ENCODE data around the gene RAVER1. TPM values are rescaled to one million over a fixed set of nuclear protein-coding genes. Genes with fewer than 3 reads are reported as not detected.

Gene RAVER1
- total and polyA plus RNA-seq, 2 of the 13 experiments (the other 11 are each of a cell fraction or from before 2014, with no cell fraction given), result 3.6 to 7.9 TPM

DNA sequence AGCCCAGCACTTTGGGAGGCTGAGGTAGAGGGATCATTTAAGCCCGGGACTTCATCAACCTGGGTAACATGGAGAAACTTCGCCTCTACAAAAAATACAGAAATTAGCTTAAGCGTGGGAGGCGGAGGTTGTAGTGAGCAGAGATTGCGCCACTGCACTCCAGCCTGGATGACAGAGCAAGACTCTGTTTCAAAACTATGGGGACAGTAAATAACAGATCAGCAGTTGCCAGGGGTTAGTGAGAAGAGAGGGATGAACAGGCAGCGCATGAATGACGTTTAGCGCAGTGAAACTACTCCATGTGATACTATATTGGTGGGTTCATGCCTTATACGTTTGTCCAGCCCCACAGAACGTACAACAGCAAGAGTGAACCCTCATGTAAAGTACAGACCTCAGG lies 13.2 kb upstream of the RAVER1 start:
- ChIA-PET CTCF (ENCODE audit: low intra/inter-chr PET ratio, low total read pairs) (no interaction called here), POLR2A (interaction anchor here (1.0 to 6.5 kb wide), 4 partner anchors 12 to 76 kb away, joined by 3 to 38 read pairs (median 4); partner anchors contain the start of genes ICAM1, ICAM4, RAVER1 and TYK2)
- peak overlapping the region; percentile 70 for H3K4me2 ChIP-seq (ENCODE audit: low read depth, low read length)
- peak overlapping the region in 1 of 3 experiments; percentile 31; a peak in 1 of 6 replicates for H3K4me3 ChIP-seq (replicated peaks in 1 of 3; ENCODE audit: insufficient read depth in 1 of 3, low read depth in 2 of 3, low read length in 3 of 3)
- peaks cover 0 to 3% of the 10 kb centered on the region in 2 experiments; a peak in 2 of 5 replicates for H3K36me3 ChIP-seq (replicated peaks in 1 of 2; ENCODE audit: control insufficient read depth in 1 of 2, insufficient read depth in 2 of 2, low read length in 2 of 2)
- H2AFZ ChIP-seq (ENCODE audit: low read length), result no peak overlapping the region
- peak; percentile 63 for FAIRE-seq
- 0 out of 2 replicates have a peak overlapping the region, but pooled peaks have one; percentile 0 for H3K9ac ChIP-seq (ENCODE audit: insufficient read depth, low read depth, low read length)
- intact Hi-C loops (cut with micrococcal nuclease; ENCODE audit: unreplicated experiment) (no loop called here), in situ Hi-C loops (cut with HindIII; ENCODE audit: extremely low pct_ligation_motif_present, low pct_unique_long_range_greater_than_20kb) (no loop called here)
- H3K79me2 ChIP-seq (ENCODE audit: insufficient read depth, low read length), result no peaks in the 10 kb centered on the region
- BruUV-seq (replicated peaks), result no TSS peak
- H3K9me3 ChIP-seq (ENCODE audit: low read length), result no peaks in the 10 kb centered on the region
- ATAC-seq, result peak; percentile 90
- DNase-seq (ENCODE audit: low spot score), result peak; percentile 74
- H4K20me1 ChIP-seq (ENCODE audit: insufficient read depth, low read length), result no peaks in the 10 kb centered on the region
- H3K27me3 ChIP-seq (ENCODE audit: control insufficient read depth in 1 of 2, insufficient read depth in 2 of 2, low read length in 2 of 2), result no peaks in the 10 kb centered on the region
- H3K27ac ChIP-seq (ENCODE audit: extremely low read length, insufficient read depth, low read length), result peak overlapping the region; percentile 41
- H3K4me1 ChIP-seq (ENCODE audit: insufficient read depth, low read length), result peaks cover 18% of the 10 kb centered on the region
- WGBS (ENCODE audit: low lambda C conversion rate), result 1% methylated on average over 9 of the region's 10 CpGs
- no peak for TF ChIP-seq HNRNPH1 (optimal IDR thresholded peaks at IDR 0.05; ENCODE audit: low read depth, low read length)
- TF ChIP-seq BRD4 (CRISPR knock-in tag; IDR thresholded peaks at IDR 0.05), result no peak
- TF ChIP-seq, protein P1, sequence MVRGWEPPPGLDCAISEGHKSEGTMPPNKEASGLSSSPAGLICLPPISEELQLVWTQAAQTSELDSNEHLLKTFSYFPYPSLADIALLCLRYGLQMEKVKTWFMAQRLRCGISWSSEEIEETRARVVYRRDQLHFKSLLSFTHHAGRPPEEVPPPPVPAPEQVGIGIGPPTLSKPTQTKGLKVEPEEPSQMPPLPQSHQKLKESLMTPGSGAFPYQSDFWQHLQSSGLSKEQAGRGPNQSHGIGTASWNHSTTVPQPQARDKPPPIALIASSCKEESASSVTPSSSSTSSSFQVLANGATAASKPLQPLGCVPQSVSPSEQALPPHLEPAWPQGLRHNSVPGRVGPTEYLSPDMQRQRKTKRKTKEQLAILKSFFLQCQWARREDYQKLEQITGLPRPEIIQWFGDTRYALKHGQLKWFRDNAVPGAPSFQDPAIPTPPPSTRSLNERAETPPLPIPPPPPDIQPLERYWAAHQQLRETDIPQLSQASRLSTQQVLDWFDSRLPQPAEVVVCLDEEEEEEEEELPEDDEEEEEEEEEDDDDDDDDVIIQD (CRISPR knock-in tag; IDR thresholded peaks at IDR 0.05; ENCODE audit: low read depth), result no peak
- TF ChIP-seq SRSF9 (IDR thresholded peaks at IDR 0.05; ENCODE audit: borderline replicate concordance, insufficient read depth, low read depth, low read length, poor library complexity, severe bottlenecking), result no peak
- TF ChIP-seq ZBTB7B (CRISPR knock-in tag; IDR thresholded peaks at IDR 0.05), result no peak
- TF ChIP-seq, protein P2, sequence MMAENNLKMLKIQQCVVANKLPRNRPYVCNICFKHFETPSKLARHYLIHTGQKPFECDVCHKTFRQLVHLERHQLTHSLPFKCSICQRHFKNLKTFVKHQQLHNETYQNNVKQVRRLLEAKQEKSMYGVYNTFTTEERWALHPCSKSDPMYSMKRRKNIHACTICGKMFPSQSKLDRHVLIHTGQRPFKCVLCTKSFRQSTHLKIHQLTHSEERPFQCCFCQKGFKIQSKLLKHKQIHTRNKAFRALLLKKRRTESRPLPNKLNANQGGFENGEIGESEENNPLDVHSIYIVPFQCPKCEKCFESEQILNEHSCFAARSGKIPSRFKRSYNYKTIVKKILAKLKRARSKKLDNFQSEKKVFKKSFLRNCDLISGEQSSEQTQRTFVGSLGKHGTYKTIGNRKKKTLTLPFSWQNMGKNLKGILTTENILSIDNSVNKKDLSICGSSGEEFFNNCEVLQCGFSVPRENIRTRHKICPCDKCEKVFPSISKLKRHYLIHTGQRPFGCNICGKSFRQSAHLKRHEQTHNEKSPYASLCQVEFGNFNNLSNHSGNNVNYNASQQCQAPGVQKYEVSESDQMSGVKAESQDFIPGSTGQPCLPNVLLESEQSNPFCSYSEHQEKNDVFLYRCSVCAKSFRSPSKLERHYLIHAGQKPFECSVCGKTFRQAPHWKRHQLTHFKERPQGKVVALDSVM (CRISPR knock-in tag; IDR thresholded peaks at IDR 0.05), result no peak
- TF ChIP-seq, protein P3, sequence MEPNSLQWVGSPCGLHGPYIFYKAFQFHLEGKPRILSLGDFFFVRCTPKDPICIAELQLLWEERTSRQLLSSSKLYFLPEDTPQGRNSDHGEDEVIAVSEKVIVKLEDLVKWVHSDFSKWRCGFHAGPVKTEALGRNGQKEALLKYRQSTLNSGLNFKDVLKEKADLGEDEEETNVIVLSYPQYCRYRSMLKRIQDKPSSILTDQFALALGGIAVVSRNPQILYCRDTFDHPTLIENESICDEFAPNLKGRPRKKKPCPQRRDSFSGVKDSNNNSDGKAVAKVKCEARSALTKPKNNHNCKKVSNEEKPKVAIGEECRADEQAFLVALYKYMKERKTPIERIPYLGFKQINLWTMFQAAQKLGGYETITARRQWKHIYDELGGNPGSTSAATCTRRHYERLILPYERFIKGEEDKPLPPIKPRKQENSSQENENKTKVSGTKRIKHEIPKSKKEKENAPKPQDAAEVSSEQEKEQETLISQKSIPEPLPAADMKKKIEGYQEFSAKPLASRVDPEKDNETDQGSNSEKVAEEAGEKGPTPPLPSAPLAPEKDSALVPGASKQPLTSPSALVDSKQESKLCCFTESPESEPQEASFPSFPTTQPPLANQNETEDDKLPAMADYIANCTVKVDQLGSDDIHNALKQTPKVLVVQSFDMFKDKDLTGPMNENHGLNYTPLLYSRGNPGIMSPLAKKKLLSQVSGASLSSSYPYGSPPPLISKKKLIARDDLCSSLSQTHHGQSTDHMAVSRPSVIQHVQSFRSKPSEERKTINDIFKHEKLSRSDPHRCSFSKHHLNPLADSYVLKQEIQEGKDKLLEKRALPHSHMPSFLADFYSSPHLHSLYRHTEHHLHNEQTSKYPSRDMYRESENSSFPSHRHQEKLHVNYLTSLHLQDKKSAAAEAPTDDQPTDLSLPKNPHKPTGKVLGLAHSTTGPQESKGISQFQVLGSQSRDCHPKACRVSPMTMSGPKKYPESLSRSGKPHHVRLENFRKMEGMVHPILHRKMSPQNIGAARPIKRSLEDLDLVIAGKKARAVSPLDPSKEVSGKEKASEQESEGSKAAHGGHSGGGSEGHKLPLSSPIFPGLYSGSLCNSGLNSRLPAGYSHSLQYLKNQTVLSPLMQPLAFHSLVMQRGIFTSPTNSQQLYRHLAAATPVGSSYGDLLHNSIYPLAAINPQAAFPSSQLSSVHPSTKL (CRISPR knock-in tag; IDR thresholded peaks at IDR 0.05), result peak; percentile 55
- TF ChIP-seq, protein P4, sequence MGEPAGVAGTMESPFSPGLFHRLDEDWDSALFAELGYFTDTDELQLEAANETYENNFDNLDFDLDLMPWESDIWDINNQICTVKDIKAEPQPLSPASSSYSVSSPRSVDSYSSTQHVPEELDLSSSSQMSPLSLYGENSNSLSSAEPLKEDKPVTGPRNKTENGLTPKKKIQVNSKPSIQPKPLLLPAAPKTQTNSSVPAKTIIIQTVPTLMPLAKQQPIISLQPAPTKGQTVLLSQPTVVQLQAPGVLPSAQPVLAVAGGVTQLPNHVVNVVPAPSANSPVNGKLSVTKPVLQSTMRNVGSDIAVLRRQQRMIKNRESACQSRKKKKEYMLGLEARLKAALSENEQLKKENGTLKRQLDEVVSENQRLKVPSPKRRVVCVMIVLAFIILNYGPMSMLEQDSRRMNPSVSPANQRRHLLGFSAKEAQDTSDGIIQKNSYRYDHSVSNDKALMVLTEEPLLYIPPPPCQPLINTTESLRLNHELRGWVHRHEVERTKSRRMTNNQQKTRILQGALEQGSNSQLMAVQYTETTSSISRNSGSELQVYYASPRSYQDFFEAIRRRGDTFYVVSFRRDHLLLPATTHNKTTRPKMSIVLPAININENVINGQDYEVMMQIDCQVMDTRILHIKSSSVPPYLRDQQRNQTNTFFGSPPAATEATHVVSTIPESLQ (CRISPR knock-in tag; conservative IDR thresholded peaks at IDR 0.05), result no peak
- TF ChIP-seq SOX6 (IDR thresholded peaks at IDR 0.05), result no peak
- 0 out of 2 replicates have a peak, but pooled peaks have one; percentile 25 for TF ChIP-seq SOX6 (CRISPR knock-in tag; IDR thresholded peaks at IDR 0.05)
- peak; percentile 17; the same call in 1 of the 2 replicates for TF ChIP-seq CREB1 (IDR thresholded peaks at IDR 0.05)
- TF ChIP-seq CREB1 (CRISPR knock-in tag; IDR thresholded peaks at IDR 0.05), result no peak
- TF ChIP-seq ZNF678 (CRISPR knock-in tag; IDR thresholded peaks at IDR 0.05), result no peak
- TF ChIP-seq FIP1L1 (IDR thresholded peaks at IDR 0.05; ENCODE audit: borderline replicate concordance, insufficient read depth, low read depth, low read length), result no peak
- TF ChIP-seq HOXD1 (CRISPR knock-in tag; IDR thresholded peaks at IDR 0.05), result no peak
- TF ChIP-seq NR2F6 (IDR thresholded peaks at IDR 0.05), result no peak
- peak; percentile 35; the same call in 1 of the 2 replicates for TF ChIP-seq NR2F6 (CRISPR knock-in tag; IDR thresholded peaks at IDR 0.05)

All from HepG2 (cell line).